ENCODE results near the gene C1QTNF6.

Gene C1QTNF6

DNA sequence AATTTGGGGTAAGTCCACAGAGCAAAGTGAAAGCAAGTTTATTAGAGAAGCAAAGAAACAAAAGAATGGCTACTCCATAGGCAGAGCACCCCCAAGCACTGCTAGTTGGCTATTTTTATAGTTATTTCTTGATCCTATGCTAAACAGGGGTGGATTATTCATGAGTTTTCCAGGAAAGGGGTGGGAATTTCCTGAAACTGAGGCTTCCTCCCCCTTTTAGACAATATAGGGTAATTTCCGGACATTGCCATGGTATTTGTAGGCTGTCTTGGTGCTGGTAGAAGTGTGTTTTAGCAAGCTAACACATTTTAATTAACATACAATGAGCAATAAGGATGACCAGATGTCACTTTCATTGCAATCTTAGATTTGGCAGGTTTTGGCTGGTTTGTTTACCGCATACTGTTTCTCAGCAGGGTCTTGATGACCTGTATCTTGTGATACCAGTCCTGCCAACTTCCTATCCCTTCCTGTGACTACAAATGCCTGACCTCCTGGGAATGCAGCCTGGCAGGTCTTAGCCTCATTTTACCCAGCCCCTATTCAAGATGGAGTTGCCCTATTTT lies 937 bp upstream of the C1QTNF6 start:
- H3K27ac ChIP-seq (ENCODE audit: low read length, poor library complexity, severe bottlenecking): peak overlapping the region; percentile 96
- H2AFZ ChIP-seq (ENCODE audit: low read depth, low read length): no peak overlapping the region
- H3K4me1 ChIP-seq (ENCODE audit: control insufficient read depth, insufficient read depth, low read depth, low read length): peaks cover 17% of the 10 kb centered on the region
- peaks cover 4% of the 10 kb centered on the region for H3K79me1 ChIP-seq (replicated peaks; ENCODE audit: low read length, poor library complexity, severe bottlenecking)
- no peak overlapping the region for H2BK5ac ChIP-seq (ENCODE audit: low read depth, low read length, poor library complexity, severe bottlenecking)
- no peak overlapping the region for H3K23ac ChIP-seq (ENCODE audit: low read length in 2 of 2)
- peak overlapping the region; percentile 33 to 97 for H3K4ac ChIP-seq (ENCODE audit: low read depth in 1 of 2, low read length in 2 of 2)
- peak overlapping the region in 1 of 2 experiments; percentile 85 for H3K4me3 ChIP-seq (ENCODE audit: insufficient read depth in 1 of 2, low read depth in 1 of 2, low read length in 2 of 2)
- H3K18ac ChIP-seq (ENCODE audit: low read depth in 1 of 2, low read length in 2 of 2): peak overlapping the region in 1 of 2 experiments; percentile 82
- no peaks in the 10 kb centered on the region for H3K9me3 ChIP-seq (ENCODE audit: control insufficient read depth, low read length)
- H4K8ac ChIP-seq (ENCODE audit: low read length): no peak overlapping the region
- peak; percentile 51 for DNase-seq
- H3K14ac ChIP-seq (ENCODE audit: low read length in 2 of 2): no peak overlapping the region
- peak overlapping the region; percentile 35 for H2AK5ac ChIP-seq (ENCODE audit: low read length, severe bottlenecking)
- H2BK12ac ChIP-seq (ENCODE audit: low read length in 2 of 2): peak overlapping the region; percentile 83 to 98
- H2BK15ac ChIP-seq (ENCODE audit: low read depth, poor library complexity, severe bottlenecking): no peak overlapping the region
- 71% methylated on average over 1 of the region's 2 CpGs for WGBS
- H3K4me2 ChIP-seq (ENCODE audit: low read length, poor library complexity, severe bottlenecking): no peak overlapping the region
- H4K91ac ChIP-seq (ENCODE audit: low read length): peak overlapping the region; percentile 27
- H3K27me3 ChIP-seq (ENCODE audit: control insufficient read depth in 1 of 2, insufficient read depth in 1 of 2, low read length in 2 of 2): no peaks in the 10 kb centered on the region
- peak overlapping the region; percentile 89 for H3K9ac ChIP-seq (ENCODE audit: low read length)
- H2BK120ac ChIP-seq (ENCODE audit: low read depth, low read length): peak overlapping the region; percentile 65
- H3K36me3 ChIP-seq (ENCODE audit: control insufficient read depth in 1 of 2, insufficient read depth in 2 of 2, low read depth in 1 of 2, low read length in 2 of 2): peaks cover 10 to 16% of the 10 kb centered on the region in 2 experiments

DNA sequence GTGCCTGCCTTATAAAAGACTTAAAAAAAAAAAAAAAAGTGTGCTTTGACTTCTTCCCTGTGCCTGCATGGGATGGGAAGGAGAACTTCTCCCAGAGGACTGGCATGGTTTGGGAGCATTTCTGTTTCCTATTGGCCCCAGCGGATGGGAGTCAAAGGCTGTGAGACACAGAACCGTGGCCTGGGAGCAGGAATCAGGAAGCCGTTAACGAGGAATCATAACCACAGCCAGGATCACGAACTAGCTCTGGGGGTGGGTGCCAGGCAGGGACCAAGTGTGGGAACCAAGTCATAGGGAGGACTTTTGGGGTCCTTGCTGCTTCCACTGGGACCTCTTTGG lies 526 bp downstream of the C1QTNF6 start:
- peak overlapping the region; percentile 83 for H2BK120ac ChIP-seq (ENCODE audit: low read depth, low read length)
- H3K4me1 ChIP-seq (ENCODE audit: control insufficient read depth, insufficient read depth, low read depth, low read length): peaks cover 17% of the 10 kb centered on the region
- H3K27ac ChIP-seq (ENCODE audit: low read length, poor library complexity, severe bottlenecking): peak overlapping the region; percentile 96
- H3K18ac ChIP-seq (ENCODE audit: low read depth in 1 of 2, low read length in 2 of 2): peak overlapping the region; percentile 42 to 99
- no peaks in the 10 kb centered on the region for H3K9me3 ChIP-seq (ENCODE audit: control insufficient read depth, low read length)
- 6% methylated on average over 5 of the region's 5 CpGs for WGBS
- peak overlapping the region; percentile 57 to 97 for H3K4ac ChIP-seq (ENCODE audit: low read depth in 1 of 2, low read length in 2 of 2)
- peak overlapping the region; percentile 35 to 96 for H2BK12ac ChIP-seq (ENCODE audit: low read length in 2 of 2)
- peak overlapping the region in 1 of 2 experiments; percentile 85 for H3K23ac ChIP-seq (ENCODE audit: low read length in 2 of 2)
- peak overlapping the region; percentile 88 for H2BK15ac ChIP-seq (ENCODE audit: low read depth, poor library complexity, severe bottlenecking)
- peaks cover 25 to 30% of the 10 kb centered on the region in 2 experiments for H3K36me3 ChIP-seq (ENCODE audit: control insufficient read depth in 1 of 2, insufficient read depth in 2 of 2, low read depth in 1 of 2, low read length in 2 of 2)
- peak overlapping the region; percentile 59 for H2AK5ac ChIP-seq (ENCODE audit: low read length, severe bottlenecking)
- peaks cover 4% of the 10 kb centered on the region for H3K79me1 ChIP-seq (replicated peaks; ENCODE audit: low read length, poor library complexity, severe bottlenecking)
- H3K27me3 ChIP-seq (ENCODE audit: control insufficient read depth in 1 of 2, insufficient read depth in 1 of 2, low read length in 2 of 2): no peaks in the 10 kb centered on the region
- peak overlapping the region in 1 of 2 experiments; percentile 31 for H3K14ac ChIP-seq (ENCODE audit: low read length in 2 of 2)
- peak overlapping the region; percentile 72 for H3K4me2 ChIP-seq (ENCODE audit: low read length, poor library complexity, severe bottlenecking)
- H2AFZ ChIP-seq (ENCODE audit: low read depth, low read length): peak overlapping the region; percentile 8
- H4K91ac ChIP-seq (ENCODE audit: low read length): peak overlapping the region; percentile 97
- peak overlapping the region; percentile 38 to 85 for H3K4me3 ChIP-seq (ENCODE audit: insufficient read depth in 1 of 2, low read depth in 1 of 2, low read length in 2 of 2)
- H2BK5ac ChIP-seq (ENCODE audit: low read depth, low read length, poor library complexity, severe bottlenecking): peak overlapping the region; percentile 83
- DNase-seq: peak; percentile 78
- peak overlapping the region; percentile 89 for H3K9ac ChIP-seq (ENCODE audit: low read length)
- peak overlapping the region; percentile 99 for H4K8ac ChIP-seq (ENCODE audit: low read length)

DNA sequence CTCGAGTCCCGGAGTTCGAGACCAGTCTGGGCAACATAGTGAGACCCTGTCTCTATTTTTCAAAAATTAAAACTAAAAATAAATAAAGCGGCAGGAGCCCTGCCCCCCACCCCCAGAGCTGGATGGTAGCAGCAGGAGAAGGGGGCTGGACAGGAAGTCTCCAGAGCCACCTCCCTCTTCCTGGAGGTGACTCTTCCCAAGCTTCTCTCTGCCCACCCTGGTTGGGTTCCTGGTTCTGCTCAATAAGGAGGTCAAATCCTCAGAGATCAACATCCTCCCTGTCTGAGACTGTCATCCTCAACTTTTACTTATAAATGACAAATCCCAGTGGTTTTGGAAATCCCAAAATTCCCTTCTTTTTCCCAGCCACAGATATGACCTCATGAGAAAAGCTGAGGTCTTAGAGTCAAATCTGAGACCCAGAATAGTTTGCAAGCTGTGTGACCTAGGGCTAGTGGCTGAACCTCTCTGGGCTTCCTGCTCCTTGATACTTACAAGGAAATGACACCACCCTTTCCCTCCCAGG lies 987 bp downstream of the C1QTNF6 start:
- H3K23ac ChIP-seq (ENCODE audit: low read length in 2 of 2): no peak overlapping the region
- peak overlapping the region; percentile 72 for H3K4me2 ChIP-seq (ENCODE audit: low read length, poor library complexity, severe bottlenecking)
- no peaks in the 10 kb centered on the region for H3K9me3 ChIP-seq (ENCODE audit: control insufficient read depth, low read length)
- DNase-seq: peak; percentile 67
- H2BK5ac ChIP-seq (ENCODE audit: low read depth, low read length, poor library complexity, severe bottlenecking): no peak overlapping the region
- peak overlapping the region in 1 of 2 experiments; percentile 85 for H3K4me3 ChIP-seq (ENCODE audit: insufficient read depth in 1 of 2, low read depth in 1 of 2, low read length in 2 of 2)
- peak overlapping the region; percentile 62 for H2AK5ac ChIP-seq (ENCODE audit: low read length, severe bottlenecking)
- WGBS: 62% methylated on average over 2 of the region's 4 CpGs
- no peak overlapping the region for H2BK12ac ChIP-seq (ENCODE audit: low read length in 2 of 2)
- peak overlapping the region; percentile 83 for H2BK120ac ChIP-seq (ENCODE audit: low read depth, low read length)
- peak overlapping the region; percentile 89 for H3K9ac ChIP-seq (ENCODE audit: low read length)
- peaks cover 18% of the 10 kb centered on the region for H3K4me1 ChIP-seq (ENCODE audit: control insufficient read depth, insufficient read depth, low read depth, low read length)
- no peak overlapping the region for H3K14ac ChIP-seq (ENCODE audit: low read length in 2 of 2)
- H3K36me3 ChIP-seq (ENCODE audit: control insufficient read depth in 1 of 2, insufficient read depth in 2 of 2, low read depth in 1 of 2, low read length in 2 of 2): peaks cover 29 to 34% of the 10 kb centered on the region in 2 experiments
- peak overlapping the region in 1 of 2 experiments; percentile 34 for H3K4ac ChIP-seq (ENCODE audit: low read depth in 1 of 2, low read length in 2 of 2)
- H4K91ac ChIP-seq (ENCODE audit: low read length): no peak overlapping the region
- H2BK15ac ChIP-seq (ENCODE audit: low read depth, poor library complexity, severe bottlenecking): peak overlapping the region; percentile 9
- no peaks in the 10 kb centered on the region for H3K27me3 ChIP-seq (ENCODE audit: control insufficient read depth in 1 of 2, insufficient read depth in 1 of 2, low read length in 2 of 2)
- H3K79me1 ChIP-seq (replicated peaks; ENCODE audit: low read length, poor library complexity, severe bottlenecking): peaks cover 4% of the 10 kb centered on the region
- no peak overlapping the region for H2AFZ ChIP-seq (ENCODE audit: low read depth, low read length)
- no peak overlapping the region for H4K8ac ChIP-seq (ENCODE audit: low read length)
- H3K27ac ChIP-seq (ENCODE audit: low read length, poor library complexity, severe bottlenecking): peak overlapping the region; percentile 96
- peak overlapping the region; percentile 43 to 99 for H3K18ac ChIP-seq (ENCODE audit: low read depth in 1 of 2, low read length in 2 of 2)

DNA sequence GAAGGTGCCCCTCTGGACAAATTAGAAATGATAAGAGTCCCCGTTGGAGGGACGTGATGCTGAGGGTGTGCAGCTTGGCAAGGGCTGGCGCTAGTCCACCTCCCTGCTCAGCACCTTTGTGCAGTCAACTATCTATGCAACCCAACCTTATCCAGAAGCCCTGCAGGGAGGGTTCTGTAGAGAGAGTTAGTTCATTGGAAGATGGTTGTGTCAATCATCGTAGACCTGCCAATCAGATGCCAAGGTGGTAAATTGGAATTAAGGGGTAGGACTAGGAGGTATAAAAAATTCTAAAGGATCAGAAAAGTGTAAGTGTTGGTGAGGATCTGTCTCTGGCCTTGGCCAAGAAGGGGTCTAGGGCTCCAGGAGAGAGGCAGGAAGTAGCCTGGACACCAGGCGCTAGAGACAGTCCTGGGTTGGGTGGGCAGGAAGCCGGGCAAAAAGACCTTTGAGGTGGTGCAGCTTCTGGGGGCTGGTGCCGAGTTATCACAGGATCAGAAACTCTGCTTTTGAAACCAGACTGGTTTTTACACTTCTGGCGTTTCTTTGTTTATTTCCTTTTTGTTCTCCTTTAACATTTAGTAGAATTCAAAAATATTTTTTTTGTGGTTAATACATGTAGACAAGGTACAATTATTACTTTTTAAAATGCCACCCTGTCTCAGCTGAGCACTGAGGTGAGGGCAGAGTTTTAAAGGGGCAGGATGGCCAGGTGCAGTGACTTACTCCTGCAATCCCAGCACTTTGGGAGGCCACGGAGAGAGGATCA lies 1.6 kb downstream of the C1QTNF6 start:
- Histone ChIP-seq H2AK5ac (ENCODE audit: low read length, severe bottlenecking) (no peak overlapping the region), H3K27me3 (ENCODE audit: control insufficient read depth in 1 of 2, insufficient read depth in 1 of 2, low read length in 2 of 2) (no peaks in the 10 kb centered on the region), H2BK12ac (ENCODE audit: low read length in 2 of 2) (peak overlapping the region in 1 of 2 experiments; percentile 60), H3K9me3 (ENCODE audit: control insufficient read depth, low read length) (no peaks in the 10 kb centered on the region), H2BK120ac (ENCODE audit: low read depth, low read length) (peak overlapping the region; percentile 45), H3K4ac (ENCODE audit: low read depth in 1 of 2, low read length in 2 of 2) (no peak overlapping the region), H4K91ac (ENCODE audit: low read length) (no peak overlapping the region), H3K18ac (ENCODE audit: low read depth in 1 of 2, low read length in 2 of 2) (peak overlapping the region in 1 of 2 experiments; percentile 42), H3K4me1 (ENCODE audit: control insufficient read depth, insufficient read depth, low read depth, low read length) (peaks cover 19% of the 10 kb centered on the region), H2BK5ac (ENCODE audit: low read depth, low read length, poor library complexity, severe bottlenecking) (no peak overlapping the region), H3K4me2 (ENCODE audit: low read length, poor library complexity, severe bottlenecking) (no peak overlapping the region), H2AFZ (ENCODE audit: low read depth, low read length) (no peak overlapping the region), H3K14ac (ENCODE audit: low read length in 2 of 2) (no peak overlapping the region), H3K23ac (ENCODE audit: low read length in 2 of 2) (no peak overlapping the region), H3K27ac (ENCODE audit: low read length, poor library complexity, severe bottlenecking) (no peak overlapping the region), H3K36me3 (ENCODE audit: control insufficient read depth in 1 of 2, insufficient read depth in 2 of 2, low read depth in 1 of 2, low read length in 2 of 2) (peaks cover 33 to 40% of the 10 kb centered on the region in 2 experiments), H3K9ac (ENCODE audit: low read length) (peak overlapping the region; percentile 89), H3K79me1 (replicated peaks; ENCODE audit: low read length, poor library complexity, severe bottlenecking) (peaks cover 4% of the 10 kb centered on the region), H3K4me3 (ENCODE audit: insufficient read depth in 1 of 2, low read depth in 1 of 2, low read length in 2 of 2) (peak overlapping the region in 1 of 2 experiments; percentile 85), H4K8ac (ENCODE audit: low read length) (no peak overlapping the region), H2BK15ac (ENCODE audit: low read depth, poor library complexity, severe bottlenecking) (peak overlapping the region; percentile 9)
- WGBS: 76% methylated on average over 7 of the region's 9 CpGs
- peak; percentile 88 for DNase-seq
